Measurements from ENCODE around the gene SYTL4. TPM values are rescaled to one million over a fixed set of nuclear protein-coding genes. Genes with fewer than 3 reads are reported as not detected.

SYTL4 gene
- total RNA-seq, 4 donors from 2014 or later: 14.9 to 30.7 (median 27.8) TPM

DNA sequence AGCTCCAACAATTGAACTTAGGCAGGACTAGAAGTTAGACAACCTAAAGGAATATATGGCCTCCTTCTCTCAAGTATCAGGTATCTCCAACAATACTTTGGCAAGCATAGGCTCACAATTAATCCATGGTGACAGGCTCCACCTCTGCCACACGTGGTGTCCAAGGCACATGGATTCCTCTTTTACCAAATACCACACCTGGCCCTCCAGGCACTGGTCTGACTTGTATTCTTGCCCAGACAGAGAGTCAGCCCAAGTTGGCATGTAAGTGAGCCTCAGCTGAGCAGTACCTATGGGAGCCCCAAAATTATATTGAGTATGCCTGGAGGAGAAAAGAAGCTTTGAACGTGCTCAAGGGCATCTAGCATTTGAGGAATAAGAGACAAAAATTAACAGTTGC lies 68.3 kb downstream of the SYTL4 start:
- no peaks in the 10 kb centered on the region for H3K27me3 ChIP-seq
- intact Hi-C loops (cut with DNase I): no loop called here
- no peaks in the 10 kb centered on the region for H3K9me3 ChIP-seq
- no peaks in the 10 kb centered on the region for H3K4me1 ChIP-seq
- TF ChIP-seq CTCF (IDR thresholded peaks at IDR 0.05) (no peak), POLR2A (IDR thresholded peaks at IDR 0.05; ENCODE audit: low read depth) (no peak), POLR2AphosphoS5 (IDR thresholded peaks at IDR 0.05) (no peak), EP300 (IDR thresholded peaks at IDR 0.05) (no peak)
- no peak overlapping the region for H3K27ac ChIP-seq (replicated peaks in 1 of 4)
- 52% methylated on average over 2 of the region's 2 CpGs for WGBS
- H3K4me3 ChIP-seq: no peak overlapping the region
- H3K36me3 ChIP-seq: peaks cover 0 to 10% (median 3%) of the 10 kb centered on the region in 4 donors
- DNase-seq (ENCODE audit: extremely low spot score): no peak

DNA sequence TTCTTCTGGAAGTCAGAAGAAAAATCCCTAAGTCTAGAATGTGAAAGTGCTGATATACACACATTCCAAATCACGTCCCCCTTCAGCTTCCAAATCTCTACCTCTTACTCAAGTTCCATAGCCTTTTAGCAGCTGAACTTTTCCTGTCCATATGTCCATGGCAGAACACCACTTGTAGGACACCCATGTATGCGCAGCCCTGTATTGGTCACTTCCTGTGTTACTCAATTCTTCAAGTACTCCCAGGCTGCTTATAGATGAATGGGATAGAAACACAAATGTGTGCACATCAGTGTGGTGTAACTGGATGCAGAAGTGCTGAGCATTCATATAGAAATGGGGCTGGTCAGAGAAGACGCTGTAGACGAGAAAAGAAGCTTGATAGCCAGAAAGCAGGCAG lies 69.1 kb downstream of the SYTL4 start:
- Histone ChIP-seq H3K4me1 (no peaks in the 10 kb centered on the region), H3K4me3 (no peak overlapping the region), H3K27me3 (no peaks in the 10 kb centered on the region), H3K27ac (replicated peaks in 1 of 4) (no peak overlapping the region), H3K36me3 (peaks cover 0 to 10% (median 3%) of the 10 kb centered on the region in 4 donors), H3K9me3 (no peaks in the 10 kb centered on the region)
- DNase-seq (ENCODE audit: extremely low spot score): no peak
- no peak for TF ChIP-seq CTCF (IDR thresholded peaks at IDR 0.05)
- no peak for TF ChIP-seq EP300 (IDR thresholded peaks at IDR 0.05)
- intact Hi-C loops (cut with DNase I): no loop called here
- 78% methylated on average over 4 of the region's 4 CpGs for WGBS

GRCh38 chrX:100662170-100662569 lies 69.8 kb downstream of the SYTL4 start:
- peaks cover 0 to 9% (median 3%) of the 10 kb centered on the region in 4 donors for H3K36me3 ChIP-seq
- WGBS: 87% methylated on average over 13 of the region's 13 CpGs

GRCh38 chrX:100659431-100660137 lies 72.3 kb downstream of the SYTL4 start:
- no peak overlapping the region for H3K27ac ChIP-seq (replicated peaks in 1 of 4)
- TF ChIP-seq POLR2AphosphoS5 (IDR thresholded peaks at IDR 0.05): no peak
- no peak for TF ChIP-seq EP300 (IDR thresholded peaks at IDR 0.05)
- no peak for TF ChIP-seq POLR2A (IDR thresholded peaks at IDR 0.05; ENCODE audit: low read depth)
- 61% methylated on average over 4 of the region's 4 CpGs for WGBS
- intact Hi-C loops (cut with DNase I): no loop called here
- H3K27me3 ChIP-seq: peaks cover 0 to 4% (median 0%) of the 10 kb centered on the region in 4 donors
- H3K9me3 ChIP-seq: no peaks in the 10 kb centered on the region
- H3K36me3 ChIP-seq: peaks cover 0 to 3% (median under 1%) of the 10 kb centered on the region in 4 donors
- no peak overlapping the region for H3K4me3 ChIP-seq
- H3K4me1 ChIP-seq: no peaks in the 10 kb centered on the region
- DNase-seq (ENCODE audit: extremely low spot score): no peak

More at GRCh38 chrX:100662170-100662569, 69.8 kb downstream of the SYTL4 start:
- no peak for DNase-seq (ENCODE audit: extremely low spot score)
- intact Hi-C loops (cut with DNase I): no loop called here
- H3K9me3 ChIP-seq: no peaks in the 10 kb centered on the region
- H3K4me1 ChIP-seq: no peaks in the 10 kb centered on the region
- no peak overlapping the region for H3K4me3 ChIP-seq
- TF ChIP-seq CTCF (IDR thresholded peaks at IDR 0.05) (no peak), POLR2A (IDR thresholded peaks at IDR 0.05; ENCODE audit: low read depth) (no peak), EP300 (IDR thresholded peaks at IDR 0.05) (no peak), POLR2AphosphoS5 (IDR thresholded peaks at IDR 0.05) (no peak)
- H3K27me3 ChIP-seq: no peaks in the 10 kb centered on the region
- H3K27ac ChIP-seq (replicated peaks in 1 of 4): no peak overlapping the region

DNA sequence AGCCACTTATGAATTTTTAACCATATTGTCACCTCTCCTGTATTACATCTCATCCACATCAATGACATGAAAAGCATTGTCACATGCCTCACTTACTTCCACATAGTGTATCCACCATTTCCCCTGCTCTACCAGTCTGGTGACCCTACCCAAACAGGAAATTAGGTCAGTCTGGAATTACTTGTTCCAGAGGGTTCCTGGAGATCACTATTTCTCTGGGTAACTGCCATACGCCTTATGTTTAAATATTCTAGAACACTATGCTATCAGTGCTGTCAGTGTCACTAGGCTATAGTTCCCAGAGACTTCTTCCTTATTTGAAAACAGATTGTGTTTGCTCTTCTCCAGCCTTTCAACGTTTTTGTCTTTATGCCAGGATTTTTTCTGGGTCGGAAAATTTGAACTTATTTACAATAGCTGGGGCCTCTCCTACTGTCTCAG lies 73.0 kb downstream of the SYTL4 start:
- H3K4me1 ChIP-seq: no peaks in the 10 kb centered on the region
- DNase-seq (ENCODE audit: extremely low spot score): no peak
- peaks cover 0 to 3% (median 0%) of the 10 kb centered on the region in 4 donors for H3K36me3 ChIP-seq
- intact Hi-C loops (cut with DNase I): no loop called here
- whole genome bisulfite sequencing: 33% methylated on average over 3 of the region's 3 CpGs
- no peak overlapping the region for H3K27ac ChIP-seq (replicated peaks in 1 of 4)
- TF ChIP-seq POLR2AphosphoS5 (IDR thresholded peaks at IDR 0.05) (no peak), CTCF (IDR thresholded peaks at IDR 0.05) (no peak), EP300 (IDR thresholded peaks at IDR 0.05) (no peak), POLR2A (IDR thresholded peaks at IDR 0.05; ENCODE audit: low read depth) (no peak)
- no peaks in the 10 kb centered on the region for H3K9me3 ChIP-seq
- no peak overlapping the region for H3K4me3 ChIP-seq
- peaks cover 0 to 4% (median 0%) of the 10 kb centered on the region in 4 donors for H3K27me3 ChIP-seq
